WTC11 (cell line): Measurements from ENCODE around the gene FGF22. TPM values are rescaled to one million over a fixed set of nuclear protein-coding genes. Genes with fewer than 3 reads are reported as not detected.

Experiments
- ATAC-seq: fragments of 200-7000 bp; cut with Tn5 transposase; 2 replicates; pipeline ENCODE4 v1.10.0; 2021; ENCODE audit warnings: mild to moderate bottlenecking, moderate library complexity
- CTCF ChIA-PET: fragments of 300-600 bp; sonication (Branson Sonifier 250); formaldehyde crosslinking; loops from one replicate; lab custom pipeline; 2021; ENCODE audit warnings: antibody characterized with exemption; lab: Charles Lee
- POLR2A ChIA-PET: fragments of 350-600 bp; sonication (Branson Sonifier 250); formaldehyde crosslinking; loops from one replicate; lab custom pipeline; 2021; ENCODE audit warnings: antibody characterized with exemption; lab: Charles Lee
- DNase-seq: peaks from one replicate; pipeline ENCODE4 v3.0.0; 2021; ENCODE audit warnings: low spot score
- H3K27ac Mint-ChIP-seq: 2 replicates; pipeline ENCODE4 v1.8.0; 2021; ENCODE audit warnings: mixed read lengths
- H3K27me3 Mint-ChIP-seq: 2 replicates; pipeline ENCODE4 v1.8.0; 2021; ENCODE audit warnings: low read depth, mild to moderate bottlenecking, moderate library complexity, mixed read lengths
- H3K36me3 Mint-ChIP-seq: 2 replicates; pipeline ENCODE4 v1.8.0; 2021; ENCODE audit warnings: mixed read lengths
- H3K4me1 Mint-ChIP-seq: 2 replicates; pipeline ENCODE4 v1.8.0; 2022; ENCODE audit warnings: mixed read lengths
- H3K4me3 Mint-ChIP-seq: 2 replicates; pipeline ENCODE4 v1.8.0; 2021; ENCODE audit warnings: mild to moderate bottlenecking, moderate library complexity, mixed read lengths
- H3K9me3 Mint-ChIP-seq: 2 replicates; pipeline ENCODE4 v1.8.0; 2021; ENCODE audit warnings: mixed read lengths
- CBFB ChIP-seq: sonication (generic); formaldehyde crosslinking; IDR thresholded peaks from 2 replicates; pipeline ENCODE4 v1.8.1; 2022; ENCODE audit warnings: mild to moderate bottlenecking, low read depth, missing genetic modification reagents
- FOXK1 ChIP-seq: sonication (generic); formaldehyde crosslinking; IDR thresholded peaks from 2 replicates; pipeline ENCODE4 v1.8.0; 2022; ENCODE audit warnings: mild to moderate bottlenecking, moderate library complexity, missing genetic modification reagents
- GABPB1 ChIP-seq: sonication (generic); formaldehyde crosslinking; IDR thresholded peaks from 2 replicates; pipeline ENCODE4 v1.8.1; 2023; ENCODE audit warnings: mild to moderate bottlenecking, missing genetic modification reagents
- JAZF1 ChIP-seq: fragments of 250-450 bp; sonication (Bioruptor Pico); IDR thresholded peaks from 2 replicates; pipeline ENCODE4 v1.9.0; 2021; ENCODE audit warnings: moderate library complexity, mild to moderate bottlenecking, inconsistent platforms
- JUN ChIP-seq: sonication (generic); formaldehyde crosslinking; IDR thresholded peaks from 2 replicates; pipeline ENCODE4 v1.8.0; 2023; ENCODE audit warnings: mild to moderate bottlenecking, missing genetic modification reagents
- KAT7 ChIP-seq: sonication (generic); formaldehyde crosslinking; IDR thresholded peaks from 2 replicates; pipeline ENCODE4 v1.8.1; 2023; ENCODE audit warnings: missing genetic modification reagents, mild to moderate bottlenecking, borderline replicate concordance
- MYBL2 ChIP-seq: sonication (generic); formaldehyde crosslinking; IDR thresholded peaks from 2 replicates; pipeline ENCODE4 v1.8.1; 2023; ENCODE audit warnings: mild to moderate bottlenecking, moderate library complexity, missing genetic modification reagents
- RORB ChIP-seq: fragments of 250-450 bp; sonication (Bioruptor Pico); IDR thresholded peaks from 2 replicates; pipeline ENCODE4 v1.9.0; 2021; ENCODE audit warnings: mild to moderate bottlenecking
- SP1 ChIP-seq: sonication (generic); formaldehyde crosslinking; conservative IDR thresholded peaks from 2 replicates; pipeline ENCODE4 v1.8.1; 2022; ENCODE audit warnings: missing genetic modification reagents
- ZNF121 ChIP-seq: sonication (generic); formaldehyde crosslinking; IDR thresholded peaks from 2 replicates; pipeline ENCODE4 v1.8.0; 2023; ENCODE audit warnings: missing genetic modification reagents
- total RNA-seq: library from RNA; stranded (reverse); gene quantifications from 3 replicates; pipeline ENCODE4 v1.2.3, GENCODE V29; 2021
- TF ChIP-seq, protein P1 (sequence below): sonication (generic); formaldehyde crosslinking; IDR thresholded peaks from 2 replicates; pipeline ENCODE4 v1.8.0; 2023; ENCODE audit warnings: mild to moderate bottlenecking, missing genetic modification reagents
- TF ChIP-seq, protein P2 (sequence below): fragments of 200-600 bp; IDR thresholded peaks from 2 replicates; pipeline ENCODE4 v1.8.0; 2022; ENCODE audit warnings: antibody characterized with exemption
- TF ChIP-seq, protein P3 (sequence below): sonication (generic); formaldehyde crosslinking; IDR thresholded peaks from 2 replicates; pipeline ENCODE4 v1.8.1; 2023; ENCODE audit warnings: mild to moderate bottlenecking, missing genetic modification reagents, moderate library complexity
- TF ChIP-seq, protein P4 (sequence below): sonication (generic); formaldehyde crosslinking; conservative IDR thresholded peaks from 2 replicates; pipeline ENCODE4 v1.8.1; 2023; ENCODE audit warnings: mild to moderate bottlenecking, low read depth, missing genetic modification reagents, moderate library complexity
- TF ChIP-seq, protein P5 (sequence below): sonication (generic); formaldehyde crosslinking; IDR thresholded peaks from 2 replicates; pipeline ENCODE4 v1.8.1; 2023; ENCODE audit warnings: mild to moderate bottlenecking, moderate library complexity, missing genetic modification reagents
- TF ChIP-seq, protein P6 (sequence below): sonication (generic); formaldehyde crosslinking; IDR thresholded peaks from 2 replicates; pipeline ENCODE4 v1.8.1; 2023; ENCODE audit warnings: mild to moderate bottlenecking, missing genetic modification reagents, moderate library complexity

Gene FGF22
- total RNA-seq, 1 experiment from 2014 or later, result 1.6 TPM

DNA sequence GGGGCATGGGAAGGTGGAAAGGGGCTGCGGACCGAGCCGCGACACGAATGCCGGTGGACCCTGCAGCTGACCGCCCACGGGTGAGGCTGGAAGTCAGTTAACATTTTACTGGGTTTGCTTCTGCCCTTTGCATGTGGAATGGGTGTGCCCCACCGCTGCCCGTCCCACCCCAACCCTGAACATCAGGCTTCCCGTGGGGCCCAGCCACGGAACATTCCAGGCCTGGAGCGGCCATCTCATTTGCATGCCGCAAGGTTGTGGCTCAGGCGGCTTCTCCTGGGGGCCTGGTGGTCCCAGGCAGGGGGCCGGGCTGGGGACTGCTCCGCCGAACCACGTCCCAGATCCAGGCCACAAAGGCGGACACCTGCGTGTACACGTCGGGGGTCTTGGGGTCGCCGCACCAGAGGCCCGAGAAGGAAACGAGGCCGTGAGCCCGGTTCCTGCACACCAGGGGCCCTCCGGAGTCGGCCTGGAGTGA, 45.8 kb downstream of the FGF22 start (continued):
- TF ChIP-seq, protein P1, sequence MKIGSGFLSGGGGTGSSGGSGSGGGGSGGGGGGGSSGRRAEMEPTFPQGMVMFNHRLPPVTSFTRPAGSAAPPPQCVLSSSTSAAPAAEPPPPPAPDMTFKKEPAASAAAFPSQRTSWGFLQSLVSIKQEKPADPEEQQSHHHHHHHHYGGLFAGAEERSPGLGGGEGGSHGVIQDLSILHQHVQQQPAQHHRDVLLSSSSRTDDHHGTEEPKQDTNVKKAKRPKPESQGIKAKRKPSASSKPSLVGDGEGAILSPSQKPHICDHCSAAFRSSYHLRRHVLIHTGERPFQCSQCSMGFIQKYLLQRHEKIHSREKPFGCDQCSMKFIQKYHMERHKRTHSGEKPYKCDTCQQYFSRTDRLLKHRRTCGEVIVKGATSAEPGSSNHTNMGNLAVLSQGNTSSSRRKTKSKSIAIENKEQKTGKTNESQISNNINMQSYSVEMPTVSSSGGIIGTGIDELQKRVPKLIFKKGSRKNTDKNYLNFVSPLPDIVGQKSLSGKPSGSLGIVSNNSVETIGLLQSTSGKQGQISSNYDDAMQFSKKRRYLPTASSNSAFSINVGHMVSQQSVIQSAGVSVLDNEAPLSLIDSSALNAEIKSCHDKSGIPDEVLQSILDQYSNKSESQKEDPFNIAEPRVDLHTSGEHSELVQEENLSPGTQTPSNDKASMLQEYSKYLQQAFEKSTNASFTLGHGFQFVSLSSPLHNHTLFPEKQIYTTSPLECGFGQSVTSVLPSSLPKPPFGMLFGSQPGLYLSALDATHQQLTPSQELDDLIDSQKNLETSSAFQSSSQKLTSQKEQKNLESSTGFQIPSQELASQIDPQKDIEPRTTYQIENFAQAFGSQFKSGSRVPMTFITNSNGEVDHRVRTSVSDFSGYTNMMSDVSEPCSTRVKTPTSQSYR, result no peak
- TF ChIP-seq KAT7 (CRISPR knock-in tag) (no peak), SP1 (CRISPR knock-in tag) (no peak), CBFB (no peak)
- TF ChIP-seq, all 79 proteins: peak for 0

DNA sequence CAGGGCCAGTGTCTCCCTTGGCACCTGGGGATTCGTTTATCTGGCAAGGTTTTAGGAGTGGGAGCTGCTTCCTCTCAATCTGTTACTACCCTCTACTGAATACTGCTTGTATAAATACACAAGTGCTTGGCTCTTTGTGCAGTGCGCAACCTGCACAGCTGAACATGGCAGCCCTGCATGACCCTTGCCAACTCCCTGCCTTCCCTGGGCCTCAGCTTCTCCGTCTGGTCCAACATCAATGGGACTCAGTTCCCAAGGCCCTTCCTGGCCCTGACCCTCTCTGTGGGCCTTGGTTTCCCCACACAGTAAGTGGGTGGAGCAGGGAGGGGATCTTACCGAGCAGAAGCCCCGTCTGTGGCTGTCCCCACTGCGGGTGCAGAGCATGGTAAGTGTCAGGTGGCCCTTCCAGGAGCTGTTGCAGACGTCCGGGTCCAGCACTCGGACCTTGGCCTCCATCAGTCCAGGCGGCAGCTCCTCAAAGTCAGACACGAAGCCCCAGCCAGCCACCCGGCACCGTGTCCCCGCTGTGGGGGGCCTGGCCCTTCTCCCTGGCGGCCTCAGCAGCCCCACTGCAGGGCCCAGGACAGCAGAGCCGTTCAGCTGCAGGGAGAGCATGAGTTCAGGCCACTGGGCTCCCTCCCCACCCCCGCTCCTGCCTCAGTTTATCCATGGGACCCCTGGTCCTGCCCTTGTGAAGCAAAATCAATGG, 47.1 kb downstream of the FGF22 start:
- ATAC-seq (no peak), DNase-seq (no peak)
- Mint-ChIP-seq H3K9me3 (no peaks in the 10 kb centered on the region), H3K4me3 (no peak overlapping the region), H3K27me3 (no peaks in the 10 kb centered on the region), H3K27ac (no peak overlapping the region), H3K4me1 (no peaks in the 10 kb centered on the region), H3K36me3 (no peaks in the 10 kb centered on the region)
- ChIA-PET POLR2A (no interaction called here), CTCF (interaction anchor here (0.9 kb wide), 1 partner anchor 13 kb away, joined by 3 read pairs; no protein-coding TSS in a partner anchor)
- TF ChIP-seq, protein P2, sequence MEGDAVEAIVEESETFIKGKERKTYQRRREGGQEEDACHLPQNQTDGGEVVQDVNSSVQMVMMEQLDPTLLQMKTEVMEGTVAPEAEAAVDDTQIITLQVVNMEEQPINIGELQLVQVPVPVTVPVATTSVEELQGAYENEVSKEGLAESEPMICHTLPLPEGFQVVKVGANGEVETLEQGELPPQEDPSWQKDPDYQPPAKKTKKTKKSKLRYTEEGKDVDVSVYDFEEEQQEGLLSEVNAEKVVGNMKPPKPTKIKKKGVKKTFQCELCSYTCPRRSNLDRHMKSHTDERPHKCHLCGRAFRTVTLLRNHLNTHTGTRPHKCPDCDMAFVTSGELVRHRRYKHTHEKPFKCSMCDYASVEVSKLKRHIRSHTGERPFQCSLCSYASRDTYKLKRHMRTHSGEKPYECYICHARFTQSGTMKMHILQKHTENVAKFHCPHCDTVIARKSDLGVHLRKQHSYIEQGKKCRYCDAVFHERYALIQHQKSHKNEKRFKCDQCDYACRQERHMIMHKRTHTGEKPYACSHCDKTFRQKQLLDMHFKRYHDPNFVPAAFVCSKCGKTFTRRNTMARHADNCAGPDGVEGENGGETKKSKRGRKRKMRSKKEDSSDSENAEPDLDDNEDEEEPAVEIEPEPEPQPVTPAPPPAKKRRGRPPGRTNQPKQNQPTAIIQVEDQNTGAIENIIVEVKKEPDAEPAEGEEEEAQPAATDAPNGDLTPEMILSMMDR, result no peak
- TF ChIP-seq, protein P1, result no peak
- TF ChIP-seq, protein P3, sequence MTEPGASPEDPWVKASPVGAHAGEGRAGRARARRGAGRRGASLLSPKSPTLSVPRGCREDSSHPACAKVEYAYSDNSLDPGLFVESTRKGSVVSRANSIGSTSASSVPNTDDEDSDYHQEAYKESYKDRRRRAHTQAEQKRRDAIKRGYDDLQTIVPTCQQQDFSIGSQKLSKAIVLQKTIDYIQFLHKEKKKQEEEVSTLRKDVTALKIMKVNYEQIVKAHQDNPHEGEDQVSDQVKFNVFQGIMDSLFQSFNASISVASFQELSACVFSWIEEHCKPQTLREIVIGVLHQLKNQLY (CRISPR knock-in tag), result no peak
- no peak for TF ChIP-seq GABPB1

DNA sequence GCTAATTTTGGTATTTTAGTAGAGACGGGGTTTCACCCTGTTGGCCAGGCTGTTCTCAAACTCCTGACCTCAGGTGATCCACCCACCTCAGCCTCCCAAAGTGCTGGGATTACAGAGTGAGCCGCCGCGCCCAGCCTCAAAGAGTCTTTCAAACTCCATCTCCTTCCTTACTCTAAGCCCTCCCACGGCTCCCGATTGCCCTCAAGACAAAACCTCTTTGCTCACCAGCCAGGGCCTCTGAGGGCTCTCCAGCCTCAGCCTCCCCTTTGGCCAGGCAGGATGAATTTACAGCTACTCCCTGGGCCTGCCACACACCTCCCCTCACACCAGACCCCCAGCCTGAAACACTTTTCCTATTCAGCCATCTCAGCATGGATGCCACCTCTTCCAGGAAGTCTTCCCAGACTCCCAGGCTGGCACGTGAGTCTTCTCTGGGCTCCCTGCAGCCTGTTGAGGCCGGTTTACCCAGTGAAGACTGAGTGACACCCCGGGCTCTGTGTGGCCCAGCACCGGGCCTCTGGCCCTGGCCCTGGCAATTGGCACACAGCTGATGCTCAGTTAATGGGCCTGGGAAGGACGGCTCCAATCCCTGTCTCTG, 48.0 kb downstream of the FGF22 start:
- H3K4me3 Mint-ChIP-seq, result no peak overlapping the region
- ATAC-seq, result no peak
- H3K36me3 Mint-ChIP-seq, result no peaks in the 10 kb centered on the region
- DNase-seq, result no peak
- no peak overlapping the region for H3K27ac Mint-ChIP-seq
- POLR2A ChIA-PET, result interaction anchor here (0.6 kb wide), 1 partner anchor 391 kb away, joined by 3 read pairs; no protein-coding TSS in a partner anchor
- TF ChIP-seq RORB, result no peak
- no peak for TF ChIP-seq MYBL2 (CRISPR knock-in tag)
- TF ChIP-seq, protein P4, sequence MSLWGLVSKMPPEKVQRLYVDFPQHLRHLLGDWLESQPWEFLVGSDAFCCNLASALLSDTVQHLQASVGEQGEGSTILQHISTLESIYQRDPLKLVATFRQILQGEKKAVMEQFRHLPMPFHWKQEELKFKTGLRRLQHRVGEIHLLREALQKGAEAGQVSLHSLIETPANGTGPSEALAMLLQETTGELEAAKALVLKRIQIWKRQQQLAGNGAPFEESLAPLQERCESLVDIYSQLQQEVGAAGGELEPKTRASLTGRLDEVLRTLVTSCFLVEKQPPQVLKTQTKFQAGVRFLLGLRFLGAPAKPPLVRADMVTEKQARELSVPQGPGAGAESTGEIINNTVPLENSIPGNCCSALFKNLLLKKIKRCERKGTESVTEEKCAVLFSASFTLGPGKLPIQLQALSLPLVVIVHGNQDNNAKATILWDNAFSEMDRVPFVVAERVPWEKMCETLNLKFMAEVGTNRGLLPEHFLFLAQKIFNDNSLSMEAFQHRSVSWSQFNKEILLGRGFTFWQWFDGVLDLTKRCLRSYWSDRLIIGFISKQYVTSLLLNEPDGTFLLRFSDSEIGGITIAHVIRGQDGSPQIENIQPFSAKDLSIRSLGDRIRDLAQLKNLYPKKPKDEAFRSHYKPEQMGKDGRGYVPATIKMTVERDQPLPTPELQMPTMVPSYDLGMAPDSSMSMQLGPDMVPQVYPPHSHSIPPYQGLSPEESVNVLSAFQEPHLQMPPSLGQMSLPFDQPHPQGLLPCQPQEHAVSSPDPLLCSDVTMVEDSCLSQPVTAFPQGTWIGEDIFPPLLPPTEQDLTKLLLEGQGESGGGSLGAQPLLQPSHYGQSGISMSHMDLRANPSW (CRISPR knock-in tag), result no peak
- TF ChIP-seq, protein P5, sequence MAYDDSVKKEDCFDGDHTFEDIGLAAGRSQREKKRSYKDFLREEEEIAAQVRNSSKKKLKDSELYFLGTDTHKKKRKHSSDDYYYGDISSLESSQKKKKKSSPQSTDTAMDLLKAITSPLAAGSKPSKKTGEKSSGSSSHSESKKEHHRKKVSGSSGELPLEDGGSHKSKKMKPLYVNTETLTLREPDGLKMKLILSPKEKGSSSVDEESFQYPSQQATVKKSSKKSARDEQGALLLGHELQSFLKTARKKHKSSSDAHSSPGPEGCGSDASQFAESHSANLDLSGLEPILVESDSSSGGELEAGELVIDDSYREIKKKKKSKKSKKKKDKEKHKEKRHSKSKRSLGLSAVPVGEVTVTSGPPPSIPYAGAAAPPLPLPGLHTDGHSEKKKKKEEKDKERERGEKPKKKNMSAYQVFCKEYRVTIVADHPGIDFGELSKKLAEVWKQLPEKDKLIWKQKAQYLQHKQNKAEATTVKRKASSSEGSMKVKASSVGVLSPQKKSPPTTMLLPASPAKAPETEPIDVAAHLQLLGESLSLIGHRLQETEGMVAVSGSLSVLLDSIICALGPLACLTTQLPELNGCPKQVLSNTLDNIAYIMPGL (CRISPR knock-in tag), result no peak
- no peak for TF ChIP-seq FOXK1 (CRISPR knock-in tag)
- no peak for TF ChIP-seq JUN
- TF ChIP-seq, protein P6, sequence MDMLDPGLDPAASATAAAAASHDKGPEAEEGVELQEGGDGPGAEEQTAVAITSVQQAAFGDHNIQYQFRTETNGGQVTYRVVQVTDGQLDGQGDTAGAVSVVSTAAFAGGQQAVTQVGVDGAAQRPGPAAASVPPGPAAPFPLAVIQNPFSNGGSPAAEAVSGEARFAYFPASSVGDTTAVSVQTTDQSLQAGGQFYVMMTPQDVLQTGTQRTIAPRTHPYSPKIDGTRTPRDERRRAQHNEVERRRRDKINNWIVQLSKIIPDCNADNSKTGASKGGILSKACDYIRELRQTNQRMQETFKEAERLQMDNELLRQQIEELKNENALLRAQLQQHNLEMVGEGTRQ (CRISPR knock-in tag), result no peak
- TF ChIP-seq ZNF121, result no peak
- no peak for TF ChIP-seq JAZF1 (CRISPR knock-in tag)
- TF ChIP-seq, all 79 proteins: peak for 0
- Mint-ChIP-seq H3K27me3 (no peaks in the 10 kb centered on the region), H3K4me1 (no peaks in the 10 kb centered on the region), H3K9me3 (no peaks in the 10 kb centered on the region)
- CTCF ChIA-PET, result interaction anchor here (0.6 to 0.9 kb wide), 3 partner anchors 12 to 24 kb away, joined by 3 to 5 read pairs (median 4); partner anchors contain the start of gene RNF126
